Measurements from ENCODE around the gene C4B.

GRCh38 chr6:32082935-32083334, 68.3 kb downstream of the C4B start:
- TF ChIP-seq HDGF (IDR thresholded peaks at IDR 0.05; ENCODE audit: borderline replicate concordance) (no peak), L3MBTL2 (conservative IDR thresholded peaks at IDR 0.05) (no peak)
